IPS-NIHi11 (cell line): ENCODE measurements around the gene CTSH.

ENCODE experiments used
- DNase-seq: peaks from one replicate; pipeline ENCODE4 v3.0.0; 2012; ENCODE audit warnings: mixed read lengths, low spot score

CTSH gene

GRCh38 chr15:78977591-78978347 is 32.9 kb upstream of the CTSH start:
- DNase-seq: no peak

GRCh38 chr15:78977091-78977571 is 32.3 kb upstream of the CTSH start:
- no peak for DNase-seq

GRCh38 chr15:78976691-78977090 is 31.8 kb upstream of the CTSH start:
- no peak for DNase-seq

DNA sequence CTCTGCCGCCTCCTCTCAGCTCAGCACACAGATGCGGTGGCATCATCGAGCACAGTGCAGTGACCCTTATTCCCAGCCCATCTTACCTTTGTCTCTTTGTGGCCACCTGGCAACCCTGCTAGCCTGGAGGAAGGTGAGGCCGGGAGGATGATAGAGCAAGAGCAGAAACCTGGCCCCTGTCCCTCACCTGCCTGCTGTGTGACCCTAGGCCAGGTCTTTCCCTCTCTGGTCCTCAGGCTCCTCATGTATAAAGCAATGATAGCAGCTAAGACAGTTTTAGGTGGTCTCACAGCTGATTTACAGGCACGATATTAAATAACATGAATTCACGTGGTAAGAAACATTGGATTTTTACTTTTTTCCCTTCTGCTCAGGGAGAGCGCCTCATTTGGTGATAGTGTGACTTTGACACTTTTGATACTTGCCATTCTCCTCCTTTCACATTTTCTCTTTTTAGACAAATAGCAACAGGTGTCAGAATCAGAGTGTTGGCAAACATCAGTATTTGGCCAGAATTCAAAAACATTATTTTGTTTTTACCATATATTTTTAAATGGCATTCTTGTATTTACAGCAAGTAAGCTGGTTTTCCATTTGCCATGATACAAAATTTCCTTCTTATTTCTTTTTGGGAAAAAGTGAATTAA is 29.5 kb upstream of the CTSH start:
- no peak for DNase-seq

DNA sequence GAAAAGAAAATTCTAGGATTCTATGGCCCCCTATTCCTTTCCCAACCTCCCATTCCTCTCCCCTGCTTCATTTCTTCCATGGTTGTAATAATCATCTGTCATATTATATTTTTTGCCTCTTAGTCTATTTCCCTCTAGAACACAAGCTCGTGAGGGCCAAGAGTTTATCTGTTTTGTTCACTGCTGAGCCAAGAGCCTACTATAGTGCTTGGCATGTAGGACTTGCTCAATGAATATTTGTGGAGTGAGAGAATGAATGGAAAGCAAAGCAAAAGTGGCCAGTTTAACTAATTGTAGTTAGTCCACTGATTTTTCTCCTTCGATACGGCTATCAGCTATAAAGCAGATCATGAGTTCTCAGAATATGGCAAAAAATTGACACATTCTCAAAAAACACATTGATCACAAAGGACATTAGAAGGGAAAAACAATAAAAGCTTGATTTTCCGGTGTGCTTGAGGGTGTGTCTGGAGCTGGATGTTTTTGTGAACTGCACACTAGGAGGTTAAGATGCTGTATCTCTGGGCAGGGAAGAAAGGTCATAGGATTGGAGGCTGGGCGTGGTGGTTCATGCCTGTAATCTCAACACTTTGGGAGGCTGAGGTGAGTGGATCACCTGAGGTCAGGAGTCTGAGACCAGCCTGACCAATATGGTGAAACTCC is 25.0 kb upstream of the CTSH start:
- no peak for DNase-seq

GRCh38 chr15:78968539-78969271 is 23.9 kb upstream of the CTSH start:
- no peak for DNase-seq

DNA sequence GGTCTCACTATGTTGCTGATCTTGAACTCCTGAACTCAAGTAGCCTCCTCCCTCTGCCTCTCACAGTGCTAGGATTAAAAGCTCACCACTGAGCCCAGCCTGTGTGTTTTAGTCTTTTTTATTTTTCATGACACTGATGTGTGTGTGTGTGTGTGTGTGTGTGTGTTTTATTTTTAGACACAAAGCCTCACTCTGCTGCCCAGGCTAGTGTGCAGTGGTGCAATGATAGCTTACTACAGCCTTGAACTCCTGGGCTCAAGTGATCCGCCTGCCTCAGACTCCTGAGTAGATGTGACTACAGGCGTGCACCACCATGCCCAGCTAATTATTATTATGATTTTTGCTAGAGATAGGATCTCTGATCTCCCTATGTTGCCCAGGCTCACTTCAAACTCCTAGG is 23.3 kb upstream of the CTSH start:
- DNase-seq: no peak

- DNase-seq: no peak
Observed at GRCh38 chr15:78960308-78960707, 15.5 kb upstream of the CTSH start.

DNA sequence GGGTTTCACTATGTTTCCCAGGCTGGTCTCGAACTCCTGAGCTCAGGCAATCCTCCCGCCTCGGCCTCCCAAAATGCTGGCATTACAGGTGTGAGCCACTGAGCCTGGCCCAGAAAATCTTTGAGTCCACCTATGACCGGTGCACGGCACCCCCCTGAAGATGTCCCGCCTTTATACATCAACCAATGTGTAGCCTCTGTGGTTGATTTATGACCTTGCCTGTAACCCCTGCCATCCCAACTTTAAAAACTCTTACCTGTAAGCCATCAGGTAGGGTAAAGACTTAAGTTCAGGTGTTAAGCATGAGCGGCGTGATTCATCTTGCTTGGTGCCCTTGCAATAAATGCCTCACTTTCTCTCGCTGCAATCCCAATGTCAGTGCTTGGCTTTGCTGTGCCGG is 14.5 kb upstream of the CTSH start:
- no peak for DNase-seq

DNA sequence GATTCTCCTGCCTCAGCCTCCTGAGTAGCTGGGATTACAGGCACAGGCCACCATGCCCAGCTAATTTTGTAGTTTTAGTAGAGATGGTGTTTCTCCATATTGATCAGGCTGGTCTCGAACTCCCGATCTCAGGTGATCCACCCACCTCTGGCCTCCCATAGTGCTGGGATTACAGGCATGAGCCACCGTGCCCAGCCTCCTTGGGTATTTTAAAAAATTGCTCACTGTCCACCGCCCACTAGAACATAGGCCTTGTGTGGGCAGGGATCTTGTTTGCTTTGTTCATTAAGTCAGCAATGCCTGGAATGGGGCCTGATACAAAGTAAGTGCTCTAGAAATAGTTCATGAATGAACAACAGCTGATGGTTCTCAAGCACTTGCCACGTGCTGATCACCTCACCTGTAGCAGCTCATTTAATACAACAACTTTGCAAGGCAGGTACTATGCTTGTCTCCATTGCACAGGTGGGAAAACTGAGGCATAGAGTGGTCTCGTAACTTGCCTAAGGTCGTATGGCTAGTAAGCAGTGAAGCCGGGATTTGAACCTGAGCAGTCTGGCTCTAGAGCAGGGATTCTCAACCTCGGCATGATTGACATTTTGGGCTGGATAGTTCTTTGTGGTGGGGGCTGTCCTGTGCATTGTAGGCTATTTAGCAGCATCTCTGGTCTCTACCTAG is 12.7 kb upstream of the CTSH start:
- no peak for DNase-seq

GRCh38 chr15:78956937-78957336 is 12.1 kb upstream of the CTSH start:
- DNase-seq: no peak

DNA sequence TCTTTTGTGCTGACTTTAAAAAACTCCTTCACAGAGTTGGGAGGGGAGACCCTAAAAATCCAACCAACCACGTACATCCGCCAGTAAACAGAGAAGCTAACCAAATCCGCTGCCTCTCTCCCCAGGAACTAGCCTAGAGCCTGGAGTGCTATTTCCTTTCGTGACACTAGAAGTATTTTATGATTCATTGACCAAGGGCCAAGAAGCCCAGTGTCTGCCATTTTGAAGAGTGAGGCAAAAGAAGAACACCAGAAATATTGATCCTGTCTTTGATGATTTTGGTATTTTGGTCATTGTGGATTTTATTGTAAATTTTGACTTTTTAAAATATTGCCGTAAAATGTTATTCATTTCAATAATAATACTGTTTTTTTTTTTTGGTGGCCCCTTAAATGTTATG is 10.5 kb upstream of the CTSH start:
- DNase-seq: no peak

GRCh38 chr15:78951841-78952238 is 7.0 kb upstream of the CTSH start:
- no peak for DNase-seq

GRCh38 chr15:78950902-78951840 is 6.3 kb upstream of the CTSH start:
- no peak for DNase-seq

GRCh38 chr15:78950343-78950742 is 5.5 kb upstream of the CTSH start:
- DNase-seq: no peak

DNA sequence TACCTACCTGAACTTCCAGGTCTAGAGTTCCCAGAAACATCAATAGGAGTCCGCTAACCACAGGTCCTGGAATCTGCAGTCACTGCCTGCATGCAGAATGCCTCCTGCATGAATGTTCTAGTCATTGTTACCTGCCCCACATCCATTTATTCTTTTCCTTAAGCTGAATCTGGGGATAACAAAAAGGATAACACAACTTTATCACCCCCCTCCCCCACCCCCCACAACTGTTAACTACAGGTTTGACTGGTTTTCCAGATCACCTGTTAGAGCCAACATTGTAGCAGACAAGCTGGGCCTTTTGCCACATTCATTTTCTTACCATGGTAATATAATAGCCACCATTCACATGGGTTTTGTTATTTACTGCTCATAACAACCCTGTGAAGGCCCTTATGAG is 4.6 kb upstream of the CTSH start:
- no peak for DNase-seq

- no peak for DNase-seq
Observed at GRCh38 chr15:78947506-78947905, 2.7 kb upstream of the CTSH start.

- no peak for DNase-seq
Observed at GRCh38 chr15:78946493-78946892, 1.6 kb upstream of the CTSH start.

DNA sequence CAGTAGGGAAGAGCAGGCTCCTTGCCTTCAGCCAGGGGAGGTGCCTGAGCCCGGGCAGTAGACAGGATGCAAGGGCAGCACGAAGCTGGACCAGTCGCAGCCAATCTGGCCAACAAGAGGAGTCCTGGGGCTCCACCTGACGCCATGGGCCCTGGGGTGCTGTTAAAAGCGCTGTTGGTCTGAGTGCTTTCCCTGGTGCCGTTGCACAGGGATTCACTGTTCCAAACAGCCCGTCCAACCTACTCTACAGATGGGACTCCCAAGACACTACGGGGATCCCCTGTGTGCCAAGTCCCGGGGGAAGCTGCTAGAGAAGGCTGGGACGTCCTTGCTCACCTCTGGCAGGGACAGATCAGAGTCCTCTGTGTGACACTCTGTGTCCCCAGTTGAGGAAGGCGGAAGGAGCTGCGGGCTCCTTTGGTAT is 632 bp downstream of the CTSH start:
- DNase-seq: no peak

GRCh38 chr15:78943692-78944091 is 1.2 kb downstream of the CTSH start:
- no peak for DNase-seq

GRCh38 chr15:78942741-78943140 is 2.1 kb downstream of the CTSH start:
- DNase-seq: no peak
